K562 (cell line): ENCODE results near the gene IFT122.
"Not testable (repeated sequence)": the region's sequence is repeated elsewhere in the genome, so short reads cannot be mapped to it uniquely, and the experiment has no call there.

Source experiments
- BRCA1 ChIP-seq, 2 experiments: fragments of 450-650 bp in 1 of 2; sonication (generic) in 1 of 2; formaldehyde crosslinking in 1 of 2; IDR thresholded peaks; 2 replicates each; pipeline versions ENCODE4 v1.5.0 to v1.6.1; 2017 to 2020; ENCODE audit warnings: mild to moderate bottlenecking in 1 of 2, missing genetic modification reagents in 1 of 2
- EZH2 ChIP-seq: IDR thresholded peaks from 2 replicates; pipeline ENCODE4 v1.6.1; 2012; ENCODE audit warnings: low read depth, mild to moderate bottlenecking, inconsistent platforms, low read length, borderline replicate concordance
- MAFF ChIP-seq: IDR thresholded peaks from 2 replicates; pipeline ENCODE4 v1.6.1; 2012; ENCODE audit warnings: low read length, improper control_type of control experiment
- POU5F1 ChIP-seq: fragments of 150-350 bp; IDR thresholded peaks from 2 replicates; pipeline ENCODE4 v1.6.1; 2014; ENCODE audit warnings: borderline replicate concordance, low read length, low read depth, mild to moderate bottlenecking; ENCODE audit not compliant: partially characterized antibody
- RAD21 ChIP-seq, 2 experiments: fragments of 250-450 bp in 1 of 2; fragments of 450-650 bp in 1 of 2; sonication (Bioruptor Pico) in 1 of 2; formaldehyde crosslinking in 1 of 2; IDR thresholded peaks in 1 of 2; conservative IDR thresholded peaks in 1 of 2; 2 replicates each; pipeline versions ENCODE4 v1.4.0 to v1.8.0; 2020 to 2022; ENCODE audit warnings: mild to moderate bottlenecking in 2 of 2, moderate library complexity in 1 of 2
- SMARCB1 ChIP-seq: IDR thresholded peaks from 2 replicates; pipeline ENCODE4 v1.6.1; 2011; ENCODE audit warnings: improper control_type of control experiment, low read depth; ENCODE audit not compliant: insufficient read length
- YY1 ChIP-seq, 3 experiments: IDR thresholded peaks; 2 replicates each; pipeline ENCODE4 v1.6.1; 2011; ENCODE audit warnings: low read length in 2 of 3, mild to moderate bottlenecking in 2 of 3, moderate library complexity in 2 of 3, borderline replicate concordance in 1 of 3, control low read depth in 1 of 3, low read depth in 1 of 3; ENCODE audit not compliant: insufficient read depth in 3 of 3, insufficient replicate concordance in 2 of 3, control insufficient read depth in 1 of 3, insufficient read length in 1 of 3; ENCODE audit errors: extremely low read depth in 1 of 3
- ZNF175 ChIP-seq: fragments of 200-800 bp; sonication (Bioruptor generic); IDR thresholded peaks from 2 replicates; pipeline ENCODE4 v1.6.1; 2016; ENCODE audit warnings: low read depth, mild to moderate bottlenecking, missing genetic modification characterization, missing compliant biosample characterization
- ZNF589 ChIP-seq: fragments of 200-800 bp; sonication (Bioruptor generic); IDR thresholded peaks from 2 replicates; pipeline ENCODE4 v1.6.1; 2016; ENCODE audit warnings: low read depth, missing genetic modification characterization, missing compliant biosample characterization
- ZNF75A ChIP-seq: fragments of 450-650 bp; formaldehyde crosslinking; IDR thresholded peaks from 2 replicates; pipeline ENCODE4 v1.4.0; 2020; ENCODE audit warnings: mild to moderate bottlenecking
- TF ChIP-seq, protein P1 (sequence below), 3 experiments: IDR thresholded peaks in 2 of 3; conservative IDR thresholded peaks in 1 of 3; 2 replicates each; pipeline ENCODE4 v1.5.1; 2011 to 2012; ENCODE audit warnings: low read length in 3 of 3, mild to moderate bottlenecking in 3 of 3, control low read depth in 2 of 3, improper control_type of control experiment in 1 of 3, inconsistent platforms in 1 of 3, low read depth in 1 of 3, mixed read lengths in 1 of 3, moderate library complexity in 1 of 3; ENCODE audit not compliant: insufficient read depth in 2 of 3
- TF ChIP-seq, protein P2 (sequence below): fragments of 250-450 bp; sonication (Bioruptor Pico); IDR thresholded peaks from 2 replicates; pipeline ENCODE4 v1.8.0; 2021; ENCODE audit warnings: borderline replicate concordance, mild to moderate bottlenecking, moderate library complexity; ENCODE audit not compliant: poor library complexity, severe bottlenecking

DNA sequence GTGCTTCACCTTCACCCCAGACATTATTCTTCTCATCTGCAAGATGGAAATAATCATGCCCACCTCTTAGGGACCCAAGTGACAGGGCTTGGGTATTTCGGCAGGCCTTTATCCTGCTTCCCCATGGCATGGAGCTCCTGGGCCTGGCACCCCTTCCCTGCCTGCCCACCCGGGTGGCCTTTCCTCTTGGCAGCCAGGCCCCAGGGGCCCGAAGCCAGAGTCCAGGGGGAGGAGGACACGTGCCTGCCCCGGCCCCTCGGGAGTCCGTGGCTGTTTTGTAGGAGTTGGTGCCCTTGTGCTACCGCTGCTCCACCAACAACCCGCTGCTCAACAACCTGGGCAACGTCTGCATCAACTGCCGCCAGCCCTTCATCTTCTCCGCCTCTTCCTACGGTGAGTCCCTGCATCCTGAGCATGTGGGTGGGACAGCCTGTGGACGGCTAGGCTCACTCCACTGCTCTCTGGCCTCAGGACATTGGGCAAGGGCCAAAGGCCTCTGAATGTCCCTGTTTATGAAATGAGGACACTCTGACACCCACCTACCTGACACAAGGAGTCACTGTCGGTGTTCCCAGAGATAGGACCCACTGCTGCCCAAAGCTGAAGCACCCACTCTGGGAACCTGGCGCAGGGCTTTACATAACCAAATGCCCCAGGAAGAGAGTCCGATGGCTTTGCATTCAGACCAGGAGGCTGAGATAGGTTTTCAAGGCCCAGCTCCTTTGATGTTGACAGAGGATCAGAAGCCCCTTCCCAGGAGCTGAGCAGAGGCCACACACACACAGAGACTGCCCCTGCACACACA lies 46.1 kb upstream of the IFT122 start:
- not testable (repeated sequence) for TF ChIP-seq ZNF589 (CRISPR knock-in tag); ZNF75A (CRISPR knock-in tag); BRCA1 (IDR thresholded peaks at IDR 0.05); BRCA1 (CRISPR knock-in tag; IDR thresholded peaks at IDR 0.05); EZH2; POU5F1; ZNF175 (CRISPR knock-in tag); YY1 (IDR thresholded peaks at IDR 0.05; ENCODE audit: borderline replicate concordance in 1 of 3, control insufficient read depth in 1 of 3, extremely low read depth in 1 of 3, insufficient read depth in 3 of 3, insufficient read length in 1 of 3, insufficient replicate concordance in 2 of 3, low read depth in 1 of 3, low read length in 2 of 3); SMARCB1; RAD21 (CRISPR knock-in tag; conservative IDR thresholded peaks at IDR 0.05 in 1 of 2, IDR thresholded peaks at IDR 0.05 in 1 of 2); MAFF
- TF ChIP-seq, protein P1, sequence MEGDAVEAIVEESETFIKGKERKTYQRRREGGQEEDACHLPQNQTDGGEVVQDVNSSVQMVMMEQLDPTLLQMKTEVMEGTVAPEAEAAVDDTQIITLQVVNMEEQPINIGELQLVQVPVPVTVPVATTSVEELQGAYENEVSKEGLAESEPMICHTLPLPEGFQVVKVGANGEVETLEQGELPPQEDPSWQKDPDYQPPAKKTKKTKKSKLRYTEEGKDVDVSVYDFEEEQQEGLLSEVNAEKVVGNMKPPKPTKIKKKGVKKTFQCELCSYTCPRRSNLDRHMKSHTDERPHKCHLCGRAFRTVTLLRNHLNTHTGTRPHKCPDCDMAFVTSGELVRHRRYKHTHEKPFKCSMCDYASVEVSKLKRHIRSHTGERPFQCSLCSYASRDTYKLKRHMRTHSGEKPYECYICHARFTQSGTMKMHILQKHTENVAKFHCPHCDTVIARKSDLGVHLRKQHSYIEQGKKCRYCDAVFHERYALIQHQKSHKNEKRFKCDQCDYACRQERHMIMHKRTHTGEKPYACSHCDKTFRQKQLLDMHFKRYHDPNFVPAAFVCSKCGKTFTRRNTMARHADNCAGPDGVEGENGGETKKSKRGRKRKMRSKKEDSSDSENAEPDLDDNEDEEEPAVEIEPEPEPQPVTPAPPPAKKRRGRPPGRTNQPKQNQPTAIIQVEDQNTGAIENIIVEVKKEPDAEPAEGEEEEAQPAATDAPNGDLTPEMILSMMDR (IDR thresholded peaks at IDR 0.05 in 2 of 3, conservative IDR thresholded peaks at IDR 0.05 in 1 of 3; ENCODE audit: insufficient read depth in 2 of 3, low read depth in 1 of 3, low read length in 3 of 3) = not testable (repeated sequence)
- TF ChIP-seq, protein P2, sequence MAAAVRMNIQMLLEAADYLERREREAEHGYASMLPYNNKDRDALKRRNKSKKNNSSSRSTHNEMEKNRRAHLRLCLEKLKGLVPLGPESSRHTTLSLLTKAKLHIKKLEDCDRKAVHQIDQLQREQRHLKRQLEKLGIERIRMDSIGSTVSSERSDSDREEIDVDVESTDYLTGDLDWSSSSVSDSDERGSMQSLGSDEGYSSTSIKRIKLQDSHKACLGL (CRISPR knock-in tag) = not testable (repeated sequence)
